ENCODE measurements around the gene GSE1.

The GSE1 gene

GRCh38 chr16:85612801-85613603, at the start of gene GSE1:
Gene GSE1, plus strand, starts transcription at chr16:85613322. Its CDS starts 70 bp downstream, at chr16:85613392.
- DNase-seq: peak; percentile 48

DNA sequence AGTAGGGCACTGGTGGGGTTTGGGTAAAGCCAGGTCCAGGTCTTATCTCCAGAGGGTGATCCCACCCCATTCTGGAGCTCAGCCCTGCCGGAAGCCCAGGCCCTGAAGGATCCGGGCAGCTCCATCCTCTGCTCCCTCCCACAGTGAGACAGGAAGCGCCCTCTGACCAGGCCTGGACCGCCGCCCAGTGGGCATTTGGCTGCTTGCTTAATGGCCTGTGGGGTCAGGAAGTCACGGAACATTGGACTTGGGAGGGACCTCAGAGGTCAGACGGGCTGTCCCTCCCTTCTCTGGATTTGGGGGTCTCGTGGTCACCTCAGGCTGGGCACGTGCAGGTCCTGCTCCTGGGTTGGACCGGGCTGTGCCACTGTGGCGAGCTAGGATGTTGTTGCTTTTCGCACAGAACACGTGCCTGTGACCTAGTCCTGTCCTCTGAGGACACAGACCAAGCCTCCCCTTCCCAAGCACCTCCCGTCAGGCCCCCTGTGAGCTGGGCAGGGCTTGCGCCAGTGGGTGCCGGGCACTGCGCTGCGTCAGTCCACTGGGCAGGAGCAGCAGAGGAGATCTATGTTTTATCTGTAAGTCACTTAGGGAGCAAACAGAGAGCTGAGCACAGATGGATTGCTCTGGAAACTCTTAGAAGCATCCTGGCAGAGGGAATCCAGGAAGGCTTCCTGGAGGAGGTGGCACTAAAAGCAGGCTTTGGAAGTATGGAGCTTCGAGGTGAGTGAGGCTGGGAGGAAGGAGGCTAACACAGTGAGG, 49.4 kb upstream of the GSE1 start:
- no peak for DNase-seq

DNA sequence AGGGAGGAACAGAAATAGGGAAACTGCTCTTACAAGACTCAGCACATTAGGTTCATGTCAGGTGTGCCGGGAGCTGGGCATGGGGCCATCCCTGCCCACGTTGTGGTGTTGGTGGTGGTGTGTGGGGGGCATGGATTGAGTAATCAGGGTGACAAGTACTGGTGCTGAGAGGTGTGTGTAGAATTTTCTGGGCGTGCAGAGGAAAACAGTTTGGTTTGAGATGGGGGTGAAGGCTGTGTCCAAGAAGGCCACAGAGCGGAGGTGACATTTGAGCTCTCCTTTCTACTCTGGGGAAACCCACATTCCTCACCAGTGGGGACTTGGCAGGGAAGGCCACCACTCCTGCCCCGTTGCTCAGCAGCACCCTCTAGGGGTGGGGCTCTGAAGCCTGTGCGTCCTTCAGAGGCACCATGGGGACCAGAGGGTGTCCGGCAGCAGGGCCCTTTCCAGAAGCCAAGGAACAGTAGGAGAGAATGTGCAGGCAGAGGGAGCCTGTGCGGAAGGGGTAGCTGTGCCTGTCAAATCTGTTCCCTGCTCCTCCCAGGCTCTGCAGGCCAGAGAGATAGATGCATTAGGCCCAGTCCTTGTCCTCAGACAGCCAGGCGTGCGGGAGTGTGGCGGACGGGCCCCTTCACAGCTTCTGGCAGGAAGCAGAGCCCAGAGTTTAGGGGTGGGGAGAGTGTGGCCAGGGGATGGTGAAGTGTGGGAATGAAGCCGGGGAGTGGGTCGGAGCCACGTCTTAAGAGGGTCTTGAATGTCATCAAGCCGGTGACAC, 48.7 kb upstream of the GSE1 start:
- no peak for DNase-seq

- no peak for DNase-seq
Observed at GRCh38 chr16:85565340-85565739, 47.8 kb upstream of the GSE1 start.

DNA sequence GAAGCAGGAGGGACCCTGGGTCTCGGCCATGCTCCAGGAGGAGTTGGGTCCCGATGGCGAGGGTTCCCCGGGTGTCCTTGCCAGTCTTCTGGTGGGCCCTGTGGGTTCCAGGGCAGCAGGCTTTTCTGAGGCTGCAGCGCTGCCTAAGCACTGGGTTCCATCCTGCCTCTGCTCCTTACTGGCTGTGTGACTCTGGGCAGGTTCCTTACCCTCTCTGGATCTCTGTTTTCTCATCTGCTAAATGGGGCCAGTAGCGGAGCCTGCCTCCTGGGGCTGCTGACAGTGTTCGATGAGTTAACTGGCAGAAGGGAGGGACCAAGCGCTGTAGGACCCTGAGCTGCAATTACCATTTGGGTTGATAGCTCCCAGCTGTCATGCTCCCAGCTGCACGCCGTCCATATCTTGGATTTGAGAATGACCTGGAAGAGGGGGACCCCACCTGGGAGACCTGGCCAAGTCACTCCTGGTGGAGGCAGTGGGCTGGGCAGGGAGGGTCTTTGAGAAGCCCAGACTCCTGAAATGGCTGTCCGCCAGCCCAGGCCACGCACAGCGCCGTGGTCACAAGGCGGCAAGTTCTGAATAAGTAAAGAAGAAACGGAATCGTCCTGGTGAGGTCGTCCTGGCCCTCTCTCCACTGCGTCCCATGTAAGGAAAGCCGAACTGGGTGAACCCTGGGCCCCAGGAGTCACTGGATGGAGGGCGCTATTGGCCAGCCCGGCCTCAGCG, 47.2 kb upstream of the GSE1 start:
- no peak for DNase-seq

DNA sequence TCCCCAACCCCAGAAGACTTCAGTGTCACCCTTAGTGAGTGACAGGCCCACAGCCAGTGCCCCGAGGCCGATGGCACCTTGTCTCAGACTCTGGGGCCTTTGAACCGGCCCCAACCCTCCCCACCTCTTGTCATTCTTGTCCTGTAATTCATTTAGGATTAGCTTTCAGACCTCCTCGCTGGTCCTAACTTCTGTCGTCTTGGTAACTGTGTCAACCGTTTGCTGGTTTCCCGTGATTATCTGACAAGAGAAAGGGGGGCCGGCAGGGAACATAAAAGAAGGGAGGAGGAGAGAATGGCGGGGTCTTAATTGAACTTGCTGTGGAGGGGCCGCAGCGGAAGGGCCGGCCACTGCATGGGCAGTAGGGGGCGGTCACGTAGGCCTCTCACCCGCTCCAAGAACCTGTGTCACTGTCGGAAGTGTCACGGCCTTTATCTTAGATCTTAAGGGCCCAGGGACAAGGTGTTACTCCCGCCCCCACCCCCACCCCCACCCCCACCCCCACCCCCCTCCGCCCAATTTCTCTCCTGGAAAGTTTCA, 46.5 kb upstream of the GSE1 start:
- no peak for DNase-seq

DNA sequence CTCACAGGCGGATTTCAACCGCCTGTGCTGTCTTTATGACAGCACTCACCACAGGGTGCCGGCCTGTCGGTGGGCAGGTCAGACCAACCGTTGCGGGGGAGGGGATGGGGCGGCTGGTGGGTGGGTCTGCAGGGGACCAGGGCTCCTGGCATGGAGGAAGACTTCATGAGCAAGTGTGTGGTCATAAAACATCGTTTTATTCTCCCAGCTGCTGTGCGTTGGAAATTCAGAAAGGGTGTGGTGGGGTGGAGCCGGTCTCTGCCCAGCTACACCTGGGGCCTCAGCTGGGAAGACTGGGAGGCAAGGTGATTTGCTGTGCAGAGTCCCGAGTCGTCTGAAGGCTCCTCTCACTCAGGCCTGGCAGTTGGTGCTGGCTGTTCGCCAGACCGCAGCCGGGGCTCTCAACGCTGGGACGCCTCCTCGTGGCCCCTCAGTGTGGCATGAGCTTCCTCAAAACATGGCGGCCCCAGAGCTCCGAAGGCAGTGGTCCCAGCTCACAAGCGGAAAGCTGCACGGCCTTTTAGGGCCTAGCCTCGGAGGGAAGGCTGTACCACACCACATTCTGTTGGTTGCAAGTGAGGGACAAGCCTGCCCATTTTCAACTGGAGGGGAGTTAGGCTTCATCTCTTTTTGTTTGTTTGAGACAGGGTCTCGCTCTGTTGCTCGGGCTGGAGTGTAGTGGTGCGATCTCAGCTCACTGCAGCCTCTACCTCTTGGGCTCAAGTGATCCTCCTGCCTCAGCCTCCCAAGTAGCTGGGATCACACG, 45.8 kb upstream of the GSE1 start:
- no peak for DNase-seq

DNA sequence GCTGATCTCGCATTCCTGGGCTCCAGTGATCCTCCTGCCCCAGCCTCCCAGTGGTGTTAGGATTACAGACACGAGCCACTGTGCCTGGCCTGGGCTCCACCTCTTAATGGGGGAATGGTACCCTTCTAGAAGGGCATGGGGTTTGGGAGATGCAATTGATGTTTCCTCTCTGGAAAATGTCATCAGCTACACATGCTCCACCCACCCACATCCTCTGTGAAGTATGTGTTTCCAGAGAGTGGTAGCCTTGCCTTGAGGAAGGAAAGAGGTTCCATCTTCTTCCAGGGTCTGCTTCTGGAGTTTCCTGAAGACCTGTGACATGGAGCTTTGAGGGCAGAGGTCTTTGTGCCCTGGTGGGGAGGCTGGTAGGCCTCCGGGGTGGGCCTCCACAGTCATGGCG, 45.2 kb upstream of the GSE1 start:
- DNase-seq: no peak

DNA sequence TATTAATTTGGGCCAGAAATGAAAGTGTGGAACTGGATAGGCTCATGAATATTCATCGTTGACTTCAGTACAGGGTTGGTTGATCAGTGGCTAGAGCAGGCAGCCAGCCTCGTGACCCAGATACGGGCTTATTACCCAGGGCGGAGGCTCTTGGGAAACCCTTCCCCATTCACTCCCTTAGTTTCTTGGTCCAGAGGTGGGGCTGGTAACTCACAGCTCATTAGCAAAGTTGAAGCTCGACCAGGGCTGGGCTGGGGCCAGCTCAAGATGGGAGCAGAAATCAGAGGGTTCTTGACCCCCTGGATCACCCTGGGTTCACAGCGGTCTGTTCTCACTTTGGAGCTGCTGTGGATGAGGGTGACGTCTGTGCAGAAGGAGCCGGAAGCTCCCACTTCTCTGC, 44.6 kb upstream of the GSE1 start:
- DNase-seq: no peak

DNA sequence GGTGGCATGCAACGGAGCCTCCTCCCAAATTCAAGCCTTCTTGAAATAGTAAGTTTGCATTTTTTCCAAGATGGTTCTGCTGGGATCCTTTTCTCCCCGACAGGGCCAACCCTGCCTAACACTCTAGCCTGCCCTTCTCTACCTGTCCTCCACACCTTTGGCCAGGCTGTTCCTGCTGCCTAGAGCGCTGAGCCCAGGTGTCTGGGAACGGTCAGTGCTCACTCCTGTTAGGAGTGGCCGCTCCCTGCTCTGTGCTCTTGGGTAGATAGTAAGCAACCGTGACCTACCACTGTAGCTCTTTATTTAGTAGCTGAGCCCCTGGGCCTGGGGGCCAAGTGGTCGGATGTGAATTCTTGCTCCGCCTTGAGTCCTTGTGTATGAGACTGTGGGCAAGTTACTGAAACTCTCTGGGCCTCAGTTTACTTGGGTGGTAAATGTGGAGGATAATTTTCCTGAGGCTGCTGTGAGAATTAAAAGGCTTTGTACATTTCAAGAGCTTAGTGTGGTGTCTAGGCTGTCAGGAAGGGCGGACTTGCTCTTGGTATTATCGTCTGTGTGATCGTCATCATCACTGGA, 44.0 kb upstream of the GSE1 start:
- DNase-seq: no peak

GRCh38 chr16:85569615-85570212, 43.4 kb upstream of the GSE1 start:
- DNase-seq: no peak

DNA sequence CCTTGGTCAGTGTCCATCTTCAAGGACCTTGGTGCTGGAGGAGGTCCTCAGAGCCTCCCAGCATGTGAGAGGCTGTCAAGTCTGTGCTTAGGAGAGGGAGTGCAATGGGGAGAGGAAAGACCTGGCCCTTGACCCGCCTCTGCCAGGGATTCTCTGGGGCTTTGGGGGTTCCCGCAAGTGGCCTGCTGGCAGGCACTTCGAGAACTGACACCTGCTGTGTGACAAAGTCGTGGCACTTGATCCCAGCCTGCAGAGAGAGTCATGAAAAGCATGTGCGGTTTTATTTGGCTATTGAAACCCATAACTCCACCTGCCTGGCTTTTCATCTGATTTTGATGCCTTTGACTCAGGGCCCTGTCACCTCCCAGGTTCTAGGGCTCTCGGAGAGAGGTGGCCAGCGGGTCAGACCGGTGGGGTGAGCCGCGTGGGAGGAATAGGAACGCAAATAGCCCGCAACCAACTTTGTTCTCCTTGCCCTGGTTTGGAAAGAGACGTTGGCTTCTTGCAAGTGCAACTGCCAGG, 42.8 kb upstream of the GSE1 start:
- DNase-seq: no peak

GRCh38 chr16:85570735-85571562, 42.2 kb upstream of the GSE1 start:
- no peak for DNase-seq

DNA sequence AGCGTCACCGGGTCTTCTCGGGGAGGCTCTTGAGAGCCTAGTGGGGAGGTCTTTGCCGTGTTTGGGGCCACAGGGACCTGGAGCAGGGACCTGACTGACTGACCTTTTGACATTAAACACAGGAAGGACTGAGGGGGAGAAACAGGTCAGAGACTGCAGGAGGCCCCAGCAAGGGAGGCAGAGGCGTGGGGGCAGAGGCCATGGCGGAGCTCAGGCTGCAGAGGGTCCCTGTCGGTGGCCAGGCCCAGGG, 41.6 kb upstream of the GSE1 start:
- DNase-seq: no peak

DNA sequence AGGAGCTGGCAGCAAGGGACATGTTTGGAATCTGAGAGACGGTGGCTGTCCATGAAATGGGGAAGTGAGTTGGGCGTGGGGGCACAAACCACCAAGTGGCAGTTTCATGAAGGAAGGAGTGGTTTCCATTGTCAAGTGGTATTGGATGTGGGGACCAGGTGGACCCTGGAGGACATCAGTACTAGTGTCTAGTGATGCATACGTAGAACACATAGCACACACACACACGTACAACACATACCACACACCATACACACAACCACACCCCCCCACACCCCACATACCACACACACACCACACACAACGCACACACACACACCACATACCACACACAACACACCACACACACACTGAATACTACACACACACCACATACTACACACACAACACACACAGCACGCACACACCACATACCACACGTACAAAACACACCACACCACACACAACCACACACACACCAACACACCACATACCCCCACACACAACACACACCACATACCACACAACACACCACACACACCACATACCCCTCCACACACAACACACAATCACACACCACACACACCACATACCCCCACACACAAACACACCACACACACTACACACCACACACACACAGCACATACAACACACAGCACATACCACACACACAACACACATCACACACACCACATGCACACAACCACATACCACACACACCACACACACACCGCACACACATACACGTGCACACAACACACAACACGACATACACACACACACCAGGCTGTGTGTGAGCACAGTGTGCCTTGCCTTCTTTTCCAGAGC, 41.1 kb upstream of the GSE1 start:
- DNase-seq: no peak

- DNase-seq: no peak
Observed at GRCh38 chr16:85573045-85573695, 40.0 kb upstream of the GSE1 start.

DNA sequence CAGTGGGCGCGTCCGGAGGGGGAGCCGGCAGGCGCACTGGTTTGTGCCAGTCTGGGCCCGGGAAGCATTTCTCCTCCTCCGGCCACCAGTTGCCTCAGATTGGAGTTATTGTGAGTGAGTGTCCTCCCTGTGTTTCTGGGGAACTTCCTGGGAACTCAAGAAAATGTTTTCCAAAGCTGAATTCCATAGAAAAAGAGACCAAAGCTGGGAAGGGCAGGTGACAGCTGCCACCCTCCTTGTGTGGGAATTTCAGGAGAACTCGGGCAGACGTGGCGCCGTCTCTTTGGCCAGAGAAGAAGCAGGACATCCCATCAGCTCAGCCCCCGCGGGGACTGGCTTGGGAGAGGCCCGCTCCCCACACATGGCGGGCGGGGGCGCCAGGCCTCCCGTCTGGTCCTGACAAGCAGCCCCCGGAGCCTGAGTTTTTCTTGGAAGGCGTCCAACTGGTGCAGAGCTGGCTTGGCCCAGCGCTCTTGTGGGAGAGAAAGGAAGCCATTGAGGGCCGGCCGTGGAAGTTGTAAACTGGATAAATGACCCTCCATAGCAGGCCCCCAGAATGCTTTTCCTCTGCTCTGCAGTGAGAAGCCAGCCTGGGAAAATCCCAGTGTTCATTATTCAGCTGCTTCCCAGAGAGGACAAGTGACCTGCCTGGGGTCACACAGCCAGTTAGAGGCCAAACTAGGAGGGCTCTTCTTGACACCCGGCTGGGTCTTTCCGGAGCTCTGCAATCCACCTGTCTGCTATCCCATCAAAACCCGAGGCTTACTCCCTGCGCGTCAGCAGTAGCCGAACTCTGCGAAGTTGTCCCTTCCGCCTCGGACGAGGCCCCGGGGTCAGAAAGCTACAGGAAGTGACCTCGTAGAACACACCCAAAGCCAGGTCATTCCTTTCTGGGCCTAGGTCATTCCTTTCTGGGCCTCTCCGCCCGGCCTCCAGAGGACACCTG, 39.2 kb upstream of the GSE1 start:
- DNase-seq: no peak
